SU-DHL-6 (cell line): ENCODE data around the gene DDX59.

Source experiments
- H2AFZ ChIP-seq: fragments of 200-600 bp; sonication (generic); 2 replicates; pipeline ENCODE4 v1.6.1; 2014; ENCODE audit warnings: low read depth, mild to moderate bottlenecking, moderate library complexity, mixed read lengths, antibody characterized with exemption, low read length; ENCODE audit not compliant: severe bottlenecking
- H3F3A ChIP-seq: fragments of 200-600 bp; shearing (Covaris generic); 2 replicates; pipeline ENCODE4 v1.6.0; 2016; ENCODE audit warnings: antibody characterized with exemption, mild to moderate bottlenecking; ENCODE audit not compliant: insufficient read depth
- H3K27ac ChIP-seq: fragments of 200-600 bp; sonication (generic); 2 replicates; pipeline ENCODE4 v1.5.1; 2016; ENCODE audit warnings: low read depth, mild to moderate bottlenecking, low read length, moderate library complexity, mixed read lengths
- H3K27me3 ChIP-seq: fragments of 200-600 bp; sonication (generic), shearing (Covaris generic); 2 replicates; pipeline ENCODE4 v1.6.0; 2014; ENCODE audit warnings: mild to moderate bottlenecking, low read length
- H3K36me3 ChIP-seq: fragments of 200-600 bp; sonication (generic); 2 replicates; pipeline ENCODE4 v1.6.1; 2014; ENCODE audit warnings: mild to moderate bottlenecking, low read length, mixed read lengths
- H3K4me2 ChIP-seq: fragments of 300-600, 200-600 bp; shearing (Covaris generic), sonication (generic); 2 replicates; pipeline ENCODE4 v1.6.0; 2014; ENCODE audit warnings: low read length, low read depth, mild to moderate bottlenecking; ENCODE audit not compliant: poor library complexity, severe bottlenecking
- H3K4me3 ChIP-seq: fragments of 200-600 bp; sonication (generic); 2 replicates; pipeline ENCODE4 v1.5.1; 2014; ENCODE audit warnings: antibody characterized with exemption, low read length, mild to moderate bottlenecking, mixed read lengths; ENCODE audit not compliant: insufficient read depth, poor library complexity, severe bottlenecking
- H3K79me2 ChIP-seq: fragments of 200-600 bp; sonication (generic); 2 replicates; pipeline ENCODE4 v1.6.1; 2014; ENCODE audit warnings: mild to moderate bottlenecking, low read length, moderate library complexity; ENCODE audit not compliant: insufficient read depth
- H3K9ac ChIP-seq: fragments of 200-600 bp; sonication (generic); 2 replicates; pipeline ENCODE4 v1.7.0; 2014; ENCODE audit warnings: mild to moderate bottlenecking, low read length
- H3K9me2 ChIP-seq: fragments of 200-600 bp; sonication (generic); replicated peaks from 2 replicates; pipeline ENCODE4 v1.6.1; 2014; ENCODE audit warnings: low read length; ENCODE audit not compliant: insufficient read depth
- H3K9me3 ChIP-seq: fragments of 200-600 bp; sonication (generic); 2 replicates; pipeline ENCODE4 v1.6.1; 2014; ENCODE audit warnings: low read length, mixed read lengths; ENCODE audit not compliant: insufficient read depth
- H4K20me1 ChIP-seq: fragments of 200-600 bp; sonication (generic); 2 replicates; pipeline ENCODE4 v1.6.1; 2014; ENCODE audit warnings: low read depth, mild to moderate bottlenecking, antibody characterized with exemption, low read length, moderate library complexity, mixed read lengths
- CTCF ChIP-seq: fragments of 200-600 bp; sonication (generic); IDR thresholded peaks from one replicate; pipeline ENCODE4 v1.5.1; 2017; ENCODE audit warnings: antibody characterized with exemption, mild to moderate bottlenecking, low read length, moderate library complexity; ENCODE audit not compliant: insufficient read depth, poor library complexity, severe bottlenecking
- EZH2phosphoT487 ChIP-seq: fragments of 200-600 bp; sonication (generic), shearing (Covaris generic); conservative IDR thresholded peaks from 2 replicates; pipeline ENCODE4 v1.6.1; 2018; ENCODE audit warnings: mild to moderate bottlenecking, antibody characterized with exemption, low read length, moderate library complexity, mixed read lengths

The DDX59 gene

GRCh38 chr1:200665861-200666260 lies 3.8 kb downstream of the DDX59 start:
- H3K9ac ChIP-seq: no peak overlapping the region
- peaks cover 11% of the 10 kb centered on the region; the same call in 1 of the 2 replicates for H3K79me2 ChIP-seq
- H3K9me2 ChIP-seq: no peaks in the 10 kb centered on the region
- no peak overlapping the region for H3K4me2 ChIP-seq
- H2AFZ ChIP-seq: no peak overlapping the region
- H3K4me3 ChIP-seq: no peak overlapping the region
- H3K36me3 ChIP-seq: peaks cover 17% of the 10 kb centered on the region; the same call in 1 of the 2 replicates
- H3K27ac ChIP-seq: no peak overlapping the region
- no peaks in the 10 kb centered on the region for H3K27me3 ChIP-seq
- no peak for TF ChIP-seq EZH2phosphoT487
- TF ChIP-seq CTCF: no peak
- no peaks in the 10 kb centered on the region for H3K9me3 ChIP-seq
- no peaks in the 10 kb centered on the region for H4K20me1 ChIP-seq
- peaks cover 12% of the 10 kb centered on the region for H3F3A ChIP-seq

- Histone ChIP-seq H3K9me2 (no peaks in the 10 kb centered on the region), H3K9ac (no peak overlapping the region), H2AFZ (no peak overlapping the region), H3K79me2 (no peaks in the 10 kb centered on the region; the same call in 1 of the 2 replicates), H3K36me3 (peaks cover 33% of the 10 kb centered on the region; the same call in 1 of the 2 replicates), H4K20me1 (no peaks in the 10 kb centered on the region), H3K9me3 (no peaks in the 10 kb centered on the region), H3K27ac (no peak overlapping the region), H3K4me3 (no peak overlapping the region), H3F3A (no peaks in the 10 kb centered on the region), H3K4me2 (no peak overlapping the region), H3K27me3 (no peaks in the 10 kb centered on the region)
- TF ChIP-seq EZH2phosphoT487 (no peak), CTCF (no peak)
These were observed 9.0 kb downstream of the DDX59 start for GRCh38 chr1:200660719-200661118.

GRCh38 chr1:200659269-200659668 lies 10.4 kb downstream of the DDX59 start:
- no peak overlapping the region for H3K4me3 ChIP-seq
- no peak overlapping the region for H3K4me2 ChIP-seq
- no peaks in the 10 kb centered on the region for H3K9me3 ChIP-seq
- peaks cover 29% of the 10 kb centered on the region; the same call in 1 of the 2 replicates for H3K36me3 ChIP-seq
- H3K9ac ChIP-seq: no peak overlapping the region
- no peaks in the 10 kb centered on the region for H4K20me1 ChIP-seq
- no peak overlapping the region for H3K27ac ChIP-seq
- no peaks in the 10 kb centered on the region for H3K27me3 ChIP-seq
- no peaks in the 10 kb centered on the region for H3K9me2 ChIP-seq
- TF ChIP-seq CTCF (no peak), EZH2phosphoT487 (no peak)
- no peak overlapping the region for H2AFZ ChIP-seq
- H3F3A ChIP-seq: no peaks in the 10 kb centered on the region
- no peaks in the 10 kb centered on the region; the same call in 1 of the 2 replicates for H3K79me2 ChIP-seq
